NCI-H128 (cell line): ENCODE measurements around the gene B3GALT4.
"Not testable (repeated sequence)": the region's sequence is repeated elsewhere in the genome, so short reads cannot be mapped to it uniquely, and the experiment has no call there.

Source experiments
- DNase-seq: peaks from one replicate; lab custom pipeline; 2025; ENCODE audit not compliant: unreplicated experiment; lab: John Stamatoyannopoulos, UW

The B3GALT4 gene

DNA sequence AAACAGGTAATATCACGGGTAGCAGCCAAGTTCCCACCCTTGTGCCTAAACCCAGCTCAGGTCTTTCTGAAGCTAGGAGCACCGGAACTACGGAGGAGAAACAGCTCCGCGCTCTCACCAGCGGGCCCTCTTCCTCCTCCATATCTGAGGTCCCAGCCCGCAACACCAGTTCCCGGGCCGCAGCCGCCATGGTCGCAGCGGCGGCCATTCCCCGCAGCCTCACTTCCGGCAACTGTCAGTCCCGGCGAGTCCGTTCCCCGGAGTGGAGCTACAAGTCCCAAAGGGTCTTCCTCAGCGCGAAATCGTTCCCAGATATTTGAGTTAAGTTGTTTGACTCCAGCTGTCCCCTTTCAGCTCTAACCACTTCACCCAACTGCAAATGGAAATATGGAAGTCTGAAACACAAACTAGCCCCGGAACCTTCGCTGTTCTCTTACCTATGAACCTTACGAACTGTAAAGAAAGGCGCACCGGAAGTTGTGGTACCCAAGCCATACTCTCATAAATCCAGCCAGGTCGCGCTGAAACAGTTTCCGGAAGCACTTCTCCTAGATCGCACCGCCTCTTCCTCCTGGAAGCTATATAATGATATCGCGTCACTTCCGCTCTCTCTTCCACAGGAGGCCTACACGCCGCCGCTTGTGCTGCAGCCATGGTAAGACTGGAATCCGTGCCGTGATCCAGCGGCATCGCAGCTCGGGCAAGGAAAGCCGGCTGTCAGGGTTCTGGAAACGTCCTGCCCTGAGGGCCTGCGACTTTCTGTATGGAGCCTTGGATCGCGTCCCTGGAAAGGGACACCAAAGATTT, 5.3 kb upstream of the B3GALT4 start, which contains the start of the genes RPS18 and VPS52:
Gene RPS18 (plus strand): TSS at position 608 of the 807 bp plus-strand sequence. CDS start 45 bp downstream, at position 653.
Gene VPS52 (minus strand): TSS at position 409 of the 807 bp plus-strand sequence. CDS start 201 bp downstream, at position 208.
- peak; percentile 97 for DNase-seq

DNA sequence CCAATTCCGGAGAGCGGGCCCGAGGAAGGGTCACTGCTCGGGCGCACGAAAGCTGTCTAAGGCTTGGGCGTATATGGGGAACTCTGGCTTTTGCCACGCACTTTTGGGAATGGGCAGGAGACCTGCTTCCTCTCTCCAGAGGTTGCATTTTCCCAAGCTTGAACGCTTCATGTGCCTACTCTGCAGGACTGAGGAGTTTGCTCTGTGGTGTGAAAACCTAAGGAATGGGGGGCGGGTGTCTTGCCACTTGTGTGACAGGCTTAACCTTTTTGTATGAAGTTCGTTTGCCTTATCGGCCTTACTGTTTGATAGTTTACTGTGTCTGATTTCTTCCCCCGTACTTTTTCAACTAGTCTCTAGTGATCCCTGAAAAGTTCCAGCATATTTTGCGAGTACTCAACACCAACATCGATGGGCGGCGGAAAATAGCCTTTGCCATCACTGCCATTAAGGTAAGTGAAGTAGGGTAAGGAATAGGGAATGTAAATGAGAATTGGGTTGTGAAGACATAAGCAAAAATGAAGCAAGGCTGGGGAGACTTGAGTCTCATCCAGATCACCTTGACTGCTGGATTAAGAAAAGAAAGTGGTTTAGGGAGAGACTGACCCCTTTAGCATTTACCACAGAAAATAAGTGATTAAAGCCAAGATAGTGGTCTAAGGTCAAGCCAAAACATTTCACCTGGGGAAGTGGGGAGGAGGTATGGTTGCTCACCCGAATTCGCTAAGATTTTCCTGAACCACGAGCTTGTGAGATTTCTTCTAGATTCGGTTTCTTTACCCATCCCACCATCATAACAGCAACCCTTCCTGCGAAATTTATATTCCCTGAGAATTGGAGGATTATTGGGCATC, 4.4 kb upstream of the B3GALT4 start:
- no peak for DNase-seq

DNA sequence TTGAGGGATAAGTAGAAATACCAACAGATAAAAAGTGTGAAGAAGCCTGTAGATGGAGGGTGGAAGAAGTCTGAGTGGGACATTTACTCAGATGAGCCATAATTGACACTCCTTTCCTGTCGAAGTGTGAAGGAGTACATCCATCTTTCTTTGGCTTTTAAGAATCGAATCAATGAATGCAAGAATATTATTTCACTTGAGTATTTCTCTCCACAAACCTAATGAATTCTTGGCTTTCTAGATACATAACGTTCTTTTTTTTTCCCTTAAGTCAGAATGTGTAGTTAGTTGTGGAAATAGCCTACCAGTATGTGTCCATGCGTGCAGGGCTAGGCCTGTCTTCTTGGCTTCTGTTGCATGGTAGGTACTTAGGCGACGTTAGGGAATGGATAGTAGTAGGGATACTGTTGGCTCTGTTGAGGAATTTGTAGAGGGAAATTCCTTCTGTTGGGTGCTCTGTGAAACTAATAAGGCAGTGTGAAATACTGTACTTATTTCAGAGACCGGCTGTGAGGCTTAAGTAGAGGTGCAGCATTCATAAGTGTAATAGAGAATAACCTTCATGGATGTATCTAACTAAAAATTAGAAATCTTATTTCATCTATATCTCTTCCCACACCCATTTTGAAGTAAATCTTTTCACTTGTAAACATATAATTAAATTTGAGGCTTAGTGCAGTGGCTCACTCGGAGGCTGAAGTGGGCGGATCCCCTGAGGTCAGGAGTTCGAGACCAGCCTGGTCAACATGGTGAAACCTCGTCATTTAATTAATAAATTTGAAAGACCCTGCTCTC, 3.6 kb upstream of the B3GALT4 start:
- no peak for DNase-seq

DNA sequence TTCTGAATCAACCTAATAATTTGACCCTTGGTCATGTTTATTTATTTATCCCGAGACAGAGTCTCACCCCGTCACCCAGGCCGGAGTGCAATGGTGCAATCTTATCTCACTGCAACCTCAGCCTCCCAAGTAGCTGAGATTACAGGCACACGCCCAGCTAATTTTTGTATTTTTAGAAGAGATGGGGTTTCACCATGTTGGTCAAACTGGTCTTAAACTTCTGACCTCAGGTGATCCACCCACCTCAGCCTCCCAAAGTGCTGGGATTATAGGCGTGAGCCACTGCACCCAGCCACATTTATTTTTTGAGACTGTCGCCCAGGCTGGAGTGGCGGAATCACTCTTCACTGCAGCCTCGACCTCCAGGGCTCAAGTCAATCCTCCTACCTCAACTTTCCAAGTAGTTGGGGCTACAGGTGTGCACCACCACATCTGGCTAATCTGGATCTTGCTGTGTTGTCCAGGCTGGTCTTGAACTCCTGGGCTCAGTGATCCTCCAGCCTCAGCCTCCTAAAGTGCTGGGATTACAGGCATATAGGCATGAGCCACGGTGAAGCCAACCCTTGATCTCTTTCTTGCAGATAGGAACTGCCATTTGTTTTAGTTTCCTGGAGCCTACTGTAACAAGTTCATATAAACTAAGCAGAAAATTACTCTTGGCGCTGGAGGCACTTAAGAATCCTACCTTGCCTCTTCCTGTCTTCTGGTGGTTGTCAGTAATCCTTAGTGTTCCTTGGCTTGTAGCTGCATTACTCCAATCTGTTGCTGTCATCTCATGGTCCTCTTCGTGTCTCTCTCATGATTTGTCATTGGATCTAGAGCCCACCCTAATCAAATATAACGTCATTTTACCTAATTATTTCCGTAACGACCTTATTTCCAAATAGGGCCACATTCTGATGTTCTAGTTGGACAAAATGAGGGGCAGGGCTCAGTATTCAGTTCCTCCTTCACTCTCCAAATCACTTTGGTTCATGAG, 2.7 kb upstream of the B3GALT4 start:
- no peak for DNase-seq

DNA sequence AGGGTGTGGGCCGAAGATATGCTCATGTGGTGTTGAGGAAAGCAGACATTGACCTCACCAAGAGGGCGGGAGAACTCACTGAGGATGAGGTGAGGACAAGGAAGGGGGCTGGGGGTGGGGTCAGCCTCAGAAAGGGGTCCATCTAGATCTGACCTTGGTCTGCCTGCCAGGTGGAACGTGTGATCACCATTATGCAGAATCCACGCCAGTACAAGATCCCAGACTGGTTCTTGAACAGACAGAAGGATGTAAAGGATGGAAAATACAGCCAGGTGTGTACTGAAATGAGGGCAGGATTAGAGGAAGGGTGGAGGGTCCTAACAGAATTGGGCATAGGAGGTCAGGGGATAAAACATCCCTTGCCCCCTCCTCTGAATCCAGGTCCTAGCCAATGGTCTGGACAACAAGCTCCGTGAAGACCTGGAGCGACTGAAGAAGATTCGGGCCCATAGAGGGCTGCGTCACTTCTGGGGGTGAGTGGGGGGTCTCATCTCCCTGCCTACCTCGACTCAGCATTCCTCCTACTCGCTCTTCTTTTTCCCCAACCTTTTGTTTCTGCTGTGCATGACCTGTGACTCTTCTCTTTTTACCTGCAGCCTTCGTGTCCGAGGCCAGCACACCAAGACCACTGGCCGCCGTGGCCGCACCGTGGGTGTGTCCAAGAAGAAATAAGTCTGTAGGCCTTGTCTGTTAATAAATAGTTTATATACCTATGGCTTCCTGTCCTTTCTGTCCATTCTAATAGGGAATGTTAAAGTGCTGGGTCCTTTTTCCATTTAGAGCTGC, 935 bp upstream of the B3GALT4 start:
- not testable (repeated sequence) for DNase-seq

- no peak for DNase-seq
These were observed 401 bp upstream of the B3GALT4 start for GRCh38 chr6:33276581-33276863.

GRCh38 chr6:33277663-33278391, 904 bp downstream of the B3GALT4 start:
- no peak for DNase-seq

DNA sequence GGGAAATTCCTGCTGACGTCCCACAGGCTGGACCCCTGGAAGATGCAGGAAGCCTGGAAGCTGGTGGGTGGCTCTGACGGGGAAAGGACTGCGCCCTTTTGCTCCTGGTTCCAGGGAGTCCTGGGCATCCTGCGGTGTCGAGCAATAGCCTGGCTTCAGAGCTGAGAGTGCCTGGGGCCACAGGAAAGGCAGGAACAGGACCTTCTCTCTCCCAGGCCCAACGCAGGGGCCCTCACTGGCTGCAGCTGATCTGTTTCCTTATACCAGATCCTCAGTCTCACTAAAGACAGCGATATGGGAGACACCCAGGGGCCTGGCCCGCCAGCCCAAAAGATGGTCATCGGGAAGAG, 1.4 kb downstream of the B3GALT4 start:
- DNase-seq = no peak

DNA sequence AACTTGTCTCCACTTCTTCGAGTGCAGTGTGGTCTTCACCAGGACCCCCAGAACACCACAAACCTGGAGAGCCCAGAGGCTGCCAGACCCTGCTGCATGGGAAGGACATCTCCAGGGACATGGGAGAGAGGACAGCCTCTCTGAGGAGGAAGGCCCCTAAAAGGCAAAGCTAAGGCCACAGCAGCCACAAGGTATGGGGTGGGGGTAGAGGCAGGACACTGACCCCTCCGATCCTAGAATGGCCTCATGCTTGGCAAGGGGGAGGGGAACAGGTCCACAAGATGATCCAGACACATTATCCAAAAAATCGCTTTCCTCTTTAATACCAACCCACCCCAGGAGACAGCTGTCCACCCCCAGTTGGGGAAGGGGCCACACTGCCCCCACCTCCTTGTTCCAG, 1.9 kb downstream of the B3GALT4 start:
- DNase-seq = no peak

- DNase-seq = no peak
These were observed 2.4 kb downstream of the B3GALT4 start for GRCh38 chr6:33279257-33279695.

- peak; percentile 20 for DNase-seq
These were observed 3.1 kb downstream of the B3GALT4 start for GRCh38 chr6:33279971-33280511.

GRCh38 chr6:33280539-33280938, 3.6 kb downstream of the B3GALT4 start:
- no peak for DNase-seq

- DNase-seq = not testable (repeated sequence)
These were observed 8.3 kb downstream of the B3GALT4 start for GRCh38 chr6:33285214-33285613.

- DNase-seq = no peak
These were observed 10.3 kb downstream of the B3GALT4 start for GRCh38 chr6:33286946-33287914.

DNA sequence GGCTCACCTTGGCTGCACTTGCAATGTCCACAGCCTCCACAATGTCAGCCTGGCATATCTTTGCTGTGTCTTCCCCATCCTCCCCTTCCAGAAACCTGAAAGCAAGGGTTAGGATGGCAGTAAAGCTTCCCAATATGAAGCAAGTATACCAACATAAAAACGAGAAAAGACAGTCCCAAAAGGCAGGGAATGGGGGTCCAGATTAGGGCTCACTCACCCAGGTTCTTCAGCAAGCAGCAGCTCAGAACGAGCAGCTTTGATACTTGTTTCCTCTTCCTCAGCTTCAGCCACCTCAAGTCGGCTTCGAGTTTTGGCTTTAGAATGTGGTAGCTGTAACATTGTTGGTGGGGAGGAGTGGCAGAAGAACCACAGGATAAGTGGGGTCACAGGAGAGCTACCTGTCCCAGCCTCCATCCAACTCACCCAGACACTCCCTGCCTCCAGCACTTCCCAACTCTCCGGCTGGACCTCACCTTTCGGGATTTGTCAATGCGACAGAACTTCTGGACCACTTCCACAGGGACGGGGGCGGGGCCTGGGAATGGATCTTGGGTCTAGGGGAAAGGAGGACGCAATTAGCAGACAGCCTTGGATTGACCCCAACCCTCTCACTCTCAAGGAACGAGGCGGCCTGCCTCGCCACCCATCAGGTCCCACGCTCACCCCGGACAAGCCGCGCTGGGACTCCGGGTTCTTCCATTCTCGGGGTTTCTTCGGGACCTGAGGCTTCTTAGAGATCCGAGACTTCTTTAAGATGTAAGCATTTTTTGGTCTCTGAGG, 11.4 kb downstream of the B3GALT4 start:
- no peak for DNase-seq
